Measurements from ENCODE around the gene CHN2. TPM values are rescaled to one million over a fixed set of nuclear protein-coding genes. Genes with fewer than 3 reads are reported as not detected.

Gene CHN2
- total RNA-seq, 1 donor from 2014 or later: 6.6 TPM

- Mint-ChIP-seq H3K4me1 (peaks cover 2% of the 10 kb centered on the region), H3K36me3 (no peaks in the 10 kb centered on the region), H3K27me3 (ENCODE audit: insufficient read depth, low read depth) (peaks cover 4% of the 10 kb centered on the region), H3K4me3 (no peak overlapping the region), H3K9me3 (no peaks in the 10 kb centered on the region), H3K27ac (no peak overlapping the region)
- TF ChIP-seq CTCF (IDR thresholded peaks at IDR 0.05) (no peak), EZH2phosphoT487 (IDR thresholded peaks at IDR 0.05) (no peak), EZH2 (IDR thresholded peaks at IDR 0.05) (no peak)
- DNase-seq (ENCODE audit: low spot score): no peak
- no peaks in the 10 kb centered on the region for H3K36me3 ChIP-seq
- H3K9me3 ChIP-seq (ENCODE audit: low read depth): no peaks in the 10 kb centered on the region
- peaks cover 7% of the 10 kb centered on the region for H3K4me1 ChIP-seq
- no peaks in the 10 kb centered on the region for H3F3A ChIP-seq (ENCODE audit: low read depth)
- H3K79me2 ChIP-seq (ENCODE audit: low read depth): no peaks in the 10 kb centered on the region
- no peaks in the 10 kb centered on the region for H3K27me3 ChIP-seq
- H2AFZ ChIP-seq (replicated peaks): no peak overlapping the region
- H3K4me3 ChIP-seq: no peak overlapping the region
- H4K20me1 ChIP-seq (ENCODE audit: low read depth): no peaks in the 10 kb centered on the region
- H3K9ac ChIP-seq: no peak overlapping the region
- no peak overlapping the region for H3K27ac ChIP-seq
- H3K4me2 ChIP-seq: no peak overlapping the region
Measured at GRCh38 chr7:29343399-29343798, 148.8 kb downstream of the CHN2 start.

- no peaks in the 10 kb centered on the region for H3F3A ChIP-seq (ENCODE audit: low read depth)
- no peaks in the 10 kb centered on the region for H3K79me2 ChIP-seq (ENCODE audit: low read depth)
- TF ChIP-seq EZH2phosphoT487 (IDR thresholded peaks at IDR 0.05) (no peak), EZH2 (IDR thresholded peaks at IDR 0.05) (no peak), CTCF (IDR thresholded peaks at IDR 0.05) (no peak)
- H3K4me1 ChIP-seq: peaks cover 8% of the 10 kb centered on the region
- no peaks in the 10 kb centered on the region for H4K20me1 ChIP-seq (ENCODE audit: low read depth)
- Mint-ChIP-seq H3K9me3 (no peaks in the 10 kb centered on the region), H3K27ac (no peak overlapping the region), H3K27me3 (ENCODE audit: insufficient read depth, low read depth) (peaks cover 4% of the 10 kb centered on the region), H3K4me1 (peaks cover 8% of the 10 kb centered on the region), H3K36me3 (no peaks in the 10 kb centered on the region), H3K4me3 (no peak overlapping the region)
- H3K4me3 ChIP-seq: no peak overlapping the region
- H3K36me3 ChIP-seq: no peaks in the 10 kb centered on the region
- no peak overlapping the region for H3K27ac ChIP-seq
- no peak for DNase-seq (ENCODE audit: low spot score)
- no peak overlapping the region for H3K4me2 ChIP-seq
- H3K9ac ChIP-seq: no peak overlapping the region
- no peak overlapping the region for H2AFZ ChIP-seq (replicated peaks)
- H3K9me3 ChIP-seq (ENCODE audit: low read depth): no peaks in the 10 kb centered on the region
- no peaks in the 10 kb centered on the region for H3K27me3 ChIP-seq
Measured at GRCh38 chr7:29344334-29344978, 149.9 kb downstream of the CHN2 start.

GRCh38 chr7:29345590-29345989 lies 151.0 kb downstream of the CHN2 start:
- H3K9me3 Mint-ChIP-seq: no peaks in the 10 kb centered on the region

More at GRCh38 chr7:29345590-29345989, 151.0 kb downstream of the CHN2 start:
- Histone ChIP-seq H3K4me3 (no peak overlapping the region), H2AFZ (replicated peaks) (no peak overlapping the region), H3K27me3 (no peaks in the 10 kb centered on the region), H3K4me1 (peaks cover 8% of the 10 kb centered on the region), H3K36me3 (no peaks in the 10 kb centered on the region), H3K4me2 (no peak overlapping the region), H3F3A (ENCODE audit: low read depth) (no peaks in the 10 kb centered on the region), H3K79me2 (ENCODE audit: low read depth) (no peaks in the 10 kb centered on the region), H3K9ac (no peak overlapping the region), H4K20me1 (ENCODE audit: low read depth) (no peaks in the 10 kb centered on the region), H3K9me3 (ENCODE audit: low read depth) (no peaks in the 10 kb centered on the region), H3K27ac (no peak overlapping the region)
- Mint-ChIP-seq H3K27ac (no peak overlapping the region), H3K36me3 (no peaks in the 10 kb centered on the region), H3K4me1 (peaks cover 20% of the 10 kb centered on the region), H3K4me3 (no peak overlapping the region), H3K27me3 (ENCODE audit: insufficient read depth, low read depth) (no peaks in the 10 kb centered on the region)
- TF ChIP-seq EZH2 (IDR thresholded peaks at IDR 0.05): no peak
- TF ChIP-seq CTCF (IDR thresholded peaks at IDR 0.05): peak; percentile 71
- DNase-seq (ENCODE audit: low spot score): peak; percentile 71
